GM19238 (cell line): Measurements from ENCODE around the gene F11.
"Not testable (repeated sequence)": the region's sequence is repeated elsewhere in the genome, so short reads cannot be mapped to it uniquely, and the experiment has no call there.

Experiments used
- DNase-seq: peaks from one replicate; pipeline ENCODE4 v3.0.0; 2011; ENCODE audit warnings: low spot score; ENCODE audit not compliant: insufficient read length

Gene F11

DNA sequence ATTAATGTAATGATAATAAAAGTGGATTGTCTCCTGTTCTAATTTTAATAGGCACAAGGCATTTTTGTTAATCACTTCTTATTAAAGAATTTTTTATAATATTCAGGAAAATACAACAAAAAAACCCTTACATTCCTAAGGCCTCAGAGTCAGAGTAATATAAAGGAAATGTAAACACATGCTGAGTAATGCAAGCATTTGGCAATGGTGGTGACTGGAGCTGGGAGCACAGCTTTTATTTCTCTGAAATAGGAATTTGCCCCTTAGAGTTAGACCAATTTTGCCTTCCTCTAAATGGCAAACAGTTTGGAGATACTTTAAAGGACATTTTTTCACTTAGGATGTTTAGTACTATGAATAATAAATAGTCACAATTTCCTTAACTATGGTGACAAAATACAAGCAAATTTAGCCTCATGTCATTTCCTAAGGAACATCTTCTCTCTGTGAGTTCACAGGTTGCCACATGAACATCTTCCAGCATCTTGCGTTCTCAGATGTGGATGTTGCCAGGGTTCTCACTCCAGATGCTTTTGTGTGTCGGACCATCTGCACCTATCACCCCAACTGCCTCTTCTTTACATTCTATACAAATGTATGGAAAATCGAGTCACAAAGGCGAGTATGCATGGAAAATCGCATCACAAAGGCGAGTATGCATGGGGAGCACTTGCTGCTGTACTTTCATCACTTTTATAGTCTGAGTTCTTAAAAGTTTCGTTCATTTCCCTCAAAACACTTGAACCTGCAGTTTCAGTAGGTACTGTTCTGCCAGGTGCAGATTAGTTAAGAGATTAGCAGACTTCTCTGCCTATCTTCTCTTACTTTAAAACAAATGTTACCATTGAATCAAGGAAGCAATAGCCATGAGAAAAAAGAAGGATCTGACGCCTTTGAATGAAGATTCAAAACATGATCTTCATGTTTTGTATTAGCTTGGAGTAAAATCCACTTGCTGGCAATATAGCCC, 15.9 kb upstream of the F11 start:
- no peak for DNase-seq

DNA sequence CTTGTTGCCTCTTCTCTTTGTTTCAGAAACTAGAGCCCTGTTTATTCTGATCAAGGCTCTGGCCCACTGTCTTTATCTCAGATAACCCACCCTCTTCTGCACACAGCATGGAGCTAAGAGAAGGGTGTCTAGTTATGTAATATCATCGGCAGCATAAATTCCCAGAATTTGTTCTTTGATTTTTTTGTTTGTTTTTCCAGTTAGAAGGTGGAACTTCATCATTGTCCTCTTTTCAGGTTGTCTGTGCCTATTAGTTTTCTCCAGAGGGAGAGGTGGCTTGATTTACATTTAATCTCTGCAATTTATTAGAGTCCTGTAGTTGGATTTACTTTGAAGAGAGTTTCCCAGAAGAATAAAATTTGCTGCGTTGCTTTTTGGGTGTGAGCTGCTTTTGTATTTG, 15.2 kb upstream of the F11 start:
- DNase-seq, result no peak

DNA sequence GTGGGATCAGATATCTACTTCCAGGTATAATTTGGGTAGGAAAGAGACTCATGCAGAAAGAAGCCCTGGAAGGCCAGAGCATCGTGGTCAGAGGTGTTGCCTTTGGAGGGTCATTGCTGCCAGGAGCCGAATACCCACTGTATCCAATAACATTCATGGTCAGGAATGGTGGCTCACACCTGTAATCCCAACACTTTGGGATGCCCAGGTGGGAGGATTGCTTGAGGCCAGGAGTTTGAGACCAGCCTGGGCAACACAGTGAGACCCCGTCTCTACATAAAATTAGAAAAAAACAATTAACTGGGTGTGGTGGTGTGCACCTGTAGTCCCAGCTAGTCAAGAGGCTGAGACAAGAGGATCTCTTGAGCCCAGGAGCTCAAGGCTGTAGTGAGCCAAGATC, 10.9 kb upstream of the F11 start:
- no peak for DNase-seq

DNA sequence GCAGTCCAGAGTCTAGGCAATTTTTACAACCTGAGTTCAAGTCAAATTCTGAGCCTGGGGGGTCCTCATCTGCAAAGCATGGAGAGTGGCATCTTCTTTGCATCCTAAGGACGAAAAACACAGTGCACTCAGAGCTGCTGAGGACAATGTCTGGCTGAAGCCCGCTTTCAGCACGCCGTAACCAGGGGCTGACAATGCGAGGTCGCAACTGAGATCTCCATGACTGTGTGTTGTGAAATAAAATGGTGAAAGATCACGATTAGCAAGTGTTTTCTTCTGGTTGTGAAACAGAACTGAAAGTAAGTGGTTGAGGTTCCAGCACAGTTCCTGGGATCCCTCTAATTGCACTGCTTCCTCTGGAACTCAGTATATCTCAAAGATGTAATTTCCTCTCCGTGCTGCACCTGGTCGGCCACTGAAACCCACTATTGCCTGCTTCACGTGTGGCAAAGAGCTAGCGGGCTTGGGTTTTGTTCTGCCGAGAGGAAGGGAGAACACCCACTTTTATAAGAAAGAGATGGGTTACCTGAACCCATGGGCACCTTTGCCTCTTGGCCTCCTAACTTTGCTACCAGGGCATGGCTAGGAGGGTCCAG, 7.7 kb upstream of the F11 start:
- no peak for DNase-seq

DNA sequence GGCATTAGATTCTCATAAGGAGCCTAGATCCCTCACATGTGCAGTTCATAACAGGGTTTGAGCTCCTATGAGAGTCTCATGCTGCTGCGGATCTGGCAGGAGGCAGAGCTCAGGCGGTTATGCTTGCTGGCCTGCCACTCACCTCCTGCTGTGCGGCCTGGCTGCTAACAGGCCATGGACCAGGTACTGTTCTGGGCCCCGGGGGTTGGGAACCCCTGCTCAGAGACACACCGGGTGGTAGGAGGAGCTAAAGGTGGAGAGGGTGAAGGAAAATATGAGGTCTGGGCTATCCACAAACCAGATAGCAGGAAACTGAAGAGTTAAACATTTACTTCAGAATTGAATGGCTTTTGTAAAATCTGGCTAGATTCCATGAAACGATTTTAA, 5.9 kb upstream of the F11 start:
- no peak for DNase-seq

DNA sequence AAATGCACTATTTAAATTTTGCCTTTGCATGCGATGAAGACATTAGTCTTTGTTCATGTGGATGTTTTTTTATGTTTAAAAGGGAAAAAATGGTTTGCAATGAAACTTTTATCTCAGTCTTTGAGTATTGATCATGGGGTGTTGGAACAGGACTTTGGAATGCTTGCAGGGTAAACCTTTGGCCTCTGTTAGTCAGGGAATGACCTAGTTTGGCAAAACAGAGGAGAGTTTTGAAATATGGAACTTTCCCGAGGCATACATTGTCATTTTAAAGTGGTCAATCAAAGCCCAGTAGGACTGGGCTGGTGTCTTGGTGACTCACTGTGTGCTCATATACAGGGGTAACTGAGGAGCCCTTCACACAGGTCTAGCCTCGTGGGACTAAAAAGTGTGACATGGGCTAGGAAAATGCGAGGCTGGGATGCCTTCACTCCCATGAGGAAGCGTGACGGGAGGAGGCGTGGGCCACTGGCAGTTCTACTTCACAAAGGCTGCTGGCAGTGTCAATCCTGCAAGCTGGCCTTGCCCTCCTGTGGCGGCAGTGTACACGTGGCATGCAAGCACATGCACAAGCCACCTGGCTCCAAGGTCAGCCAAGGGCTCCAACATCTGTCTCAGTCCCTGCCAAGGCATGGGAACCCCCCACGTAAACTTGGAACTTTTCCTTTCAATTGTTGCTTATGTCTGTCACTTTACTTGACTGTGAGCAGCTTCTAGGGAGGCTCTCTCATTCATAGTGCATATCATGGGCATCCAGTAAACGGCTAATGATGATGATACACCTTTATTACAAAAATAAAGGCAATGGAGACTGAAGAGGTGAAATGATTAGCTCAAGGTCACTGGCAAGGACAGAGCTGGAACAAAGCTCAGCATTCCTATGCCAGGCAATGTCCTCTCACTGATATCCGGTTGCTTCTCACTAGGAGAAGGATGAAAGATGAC, 5.2 kb upstream of the F11 start:
- no peak for DNase-seq

DNA sequence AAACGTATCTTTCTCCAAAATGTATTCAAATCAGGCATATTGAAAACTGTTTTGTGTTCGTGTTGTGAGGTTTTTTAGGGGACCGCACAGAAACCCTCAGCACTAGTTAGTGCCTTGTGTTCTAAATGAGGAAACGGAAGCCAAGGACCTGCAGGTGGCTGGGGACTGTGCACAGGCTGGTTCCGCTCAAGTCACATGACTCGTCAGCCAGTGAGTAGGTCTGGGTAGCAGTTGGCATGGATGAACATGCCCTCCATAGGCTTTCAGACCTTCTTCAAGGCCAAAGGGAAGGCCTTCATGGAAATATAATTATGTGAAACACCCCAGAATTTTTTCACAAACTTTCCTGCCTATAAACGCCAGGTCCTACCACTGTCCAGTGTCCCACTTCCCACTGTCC, 1.3 kb upstream of the F11 start:
- DNase-seq, result no peak

DNA sequence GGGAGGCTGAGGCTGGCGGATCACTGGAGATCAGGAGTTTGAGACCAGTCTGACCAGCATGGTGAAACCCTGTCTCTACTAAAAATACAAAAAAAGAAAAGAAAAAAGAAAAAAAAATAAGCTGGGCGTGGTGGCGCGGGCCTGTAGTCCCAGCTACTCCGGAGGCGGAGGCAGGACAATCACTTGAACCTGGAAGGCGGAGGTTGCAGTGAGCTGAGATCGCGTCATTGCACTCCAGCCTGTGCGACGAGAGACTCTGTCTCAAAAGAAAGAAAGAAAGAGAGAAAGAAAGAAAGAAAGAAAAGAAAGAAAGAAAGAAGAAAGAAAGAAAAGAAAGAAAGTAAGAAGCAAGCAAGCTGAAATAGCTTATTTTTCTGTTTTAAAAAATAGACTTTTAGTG, 739 bp upstream of the F11 start:
- DNase-seq, result not testable (repeated sequence)

DNA sequence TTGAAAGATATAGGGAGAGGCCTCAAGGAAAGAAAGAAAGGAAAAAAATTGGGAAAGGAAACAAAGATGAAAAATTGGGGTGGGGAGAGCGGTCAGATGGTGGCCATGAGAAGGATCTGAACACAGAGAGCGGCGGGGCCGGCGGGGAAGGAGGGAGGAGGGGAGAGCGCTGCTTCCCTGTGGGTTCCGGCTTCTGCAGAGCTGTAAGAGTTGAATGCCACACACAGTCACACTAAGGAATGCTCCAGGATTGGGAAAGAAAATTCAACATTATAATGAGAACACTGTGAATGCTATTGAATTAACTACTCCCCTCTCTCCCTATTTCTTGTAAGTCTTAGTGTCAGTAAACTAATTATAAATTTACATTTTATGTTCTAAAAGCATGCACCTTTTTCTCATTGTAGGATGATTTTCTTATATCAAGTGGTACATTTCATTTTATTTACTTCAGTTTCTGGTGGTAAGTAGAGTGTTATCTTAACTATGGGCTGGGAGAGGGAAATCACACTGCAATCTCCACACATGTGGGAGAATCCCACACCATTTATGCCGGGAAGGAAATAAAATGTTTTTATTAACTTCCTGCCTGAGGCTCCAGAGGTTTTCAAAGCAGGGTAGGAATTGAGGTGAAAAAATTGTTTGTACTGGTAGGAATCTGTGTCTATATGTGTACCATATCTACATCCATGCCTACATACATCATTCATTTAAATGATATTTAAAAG, 904 bp downstream of the F11 start:
- DNase-seq, result no peak

DNA sequence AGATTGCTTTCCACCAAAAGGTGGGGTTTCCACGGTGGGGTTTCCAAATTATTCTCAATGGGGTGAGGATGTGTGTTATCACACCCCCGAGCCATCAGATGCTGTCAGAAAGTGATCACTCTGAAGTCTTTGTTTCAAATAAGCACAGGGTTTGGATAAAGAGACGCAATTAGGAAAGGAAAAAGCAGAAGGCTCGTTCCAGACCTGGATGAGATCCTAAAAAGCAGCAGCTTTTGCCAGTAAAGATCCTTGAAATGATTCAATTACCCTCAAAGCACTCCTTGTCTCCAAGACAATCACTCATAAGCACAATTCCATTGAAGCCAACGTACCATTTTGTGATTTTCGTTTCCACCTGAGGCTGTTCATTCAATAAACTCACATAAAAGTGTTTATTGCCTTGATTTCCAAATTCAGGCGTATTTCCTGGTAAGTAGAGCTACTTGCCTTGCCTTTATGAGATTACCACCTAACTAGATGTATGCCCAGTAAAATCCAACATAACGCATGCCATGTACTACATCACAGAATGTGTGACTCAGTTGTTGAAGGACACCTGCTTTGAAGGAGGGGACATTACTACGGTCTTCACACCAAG, 5.2 kb downstream of the F11 start:
- no peak for DNase-seq

DNA sequence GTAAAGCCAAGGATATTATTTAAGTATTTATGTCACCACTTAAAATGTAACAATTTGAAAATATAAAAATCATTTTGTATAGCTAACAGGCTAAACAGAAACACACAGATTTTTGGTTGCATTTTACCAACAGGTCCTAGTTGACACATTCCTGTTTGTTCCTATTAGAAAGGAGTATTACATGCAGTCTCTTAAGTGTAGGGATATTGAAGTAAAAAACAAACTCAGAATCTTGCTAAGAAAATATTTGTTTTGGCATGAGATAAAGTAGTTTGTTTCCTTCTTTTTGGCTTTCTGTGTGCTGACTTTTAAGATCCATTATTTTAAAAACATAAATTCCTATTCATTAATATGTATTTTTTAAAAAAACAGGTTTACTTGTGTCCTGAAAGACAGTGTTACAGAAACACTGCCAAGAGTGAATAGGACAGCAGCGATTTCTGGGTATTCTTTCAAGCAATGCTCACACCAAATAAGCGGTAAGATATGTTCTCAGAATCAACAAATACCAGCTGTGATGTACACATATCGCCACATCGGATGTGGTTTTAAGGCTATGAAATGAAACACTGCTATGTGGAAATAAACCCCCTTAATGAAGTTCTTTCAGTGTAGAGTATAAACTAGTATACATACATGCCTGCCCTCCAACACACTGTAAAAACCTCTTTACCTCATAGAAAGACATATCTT, 6.9 kb downstream of the F11 start:
- no peak for DNase-seq

DNA sequence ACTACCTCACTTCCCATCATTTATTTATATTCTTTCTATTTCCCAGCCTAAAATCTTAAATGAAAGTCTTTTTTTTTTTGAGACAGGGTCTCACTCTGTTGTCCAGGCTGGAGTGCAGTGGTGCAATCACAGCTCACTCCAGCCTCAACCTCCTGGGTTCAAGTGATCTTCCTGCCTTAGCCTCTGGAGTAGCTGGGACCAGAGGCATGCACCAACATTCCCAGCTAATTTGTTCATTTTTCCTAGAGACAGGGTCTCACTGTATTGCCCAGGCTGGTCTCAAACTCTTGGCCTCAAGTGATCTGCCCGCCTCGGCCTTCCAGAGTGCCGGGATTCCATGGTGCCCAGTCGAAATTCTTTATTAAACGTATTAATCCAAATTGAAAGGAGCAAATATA, 7.4 kb downstream of the F11 start:
- DNase-seq, result not testable (repeated sequence)

DNA sequence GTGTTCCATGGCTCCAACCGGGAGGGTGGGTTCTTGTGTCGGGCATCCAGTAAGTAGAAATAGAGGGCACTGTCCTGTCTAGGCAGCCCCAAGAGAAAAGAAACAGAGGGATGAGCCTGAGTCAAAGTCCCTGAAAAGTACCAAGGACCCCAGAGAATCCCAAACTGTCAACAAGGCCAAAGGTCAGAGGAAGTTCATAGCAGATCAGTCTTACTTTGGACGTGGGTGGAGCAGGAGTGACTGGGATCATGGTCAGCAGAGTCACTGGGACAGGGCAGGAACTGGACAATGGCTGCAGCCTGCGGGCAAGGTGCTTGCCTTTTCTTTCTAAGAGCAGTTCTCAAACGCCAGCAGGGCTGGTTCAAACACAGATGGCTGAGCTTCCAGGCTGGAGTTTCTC, 17.3 kb downstream of the F11 start:
- DNase-seq, result no peak

DNA sequence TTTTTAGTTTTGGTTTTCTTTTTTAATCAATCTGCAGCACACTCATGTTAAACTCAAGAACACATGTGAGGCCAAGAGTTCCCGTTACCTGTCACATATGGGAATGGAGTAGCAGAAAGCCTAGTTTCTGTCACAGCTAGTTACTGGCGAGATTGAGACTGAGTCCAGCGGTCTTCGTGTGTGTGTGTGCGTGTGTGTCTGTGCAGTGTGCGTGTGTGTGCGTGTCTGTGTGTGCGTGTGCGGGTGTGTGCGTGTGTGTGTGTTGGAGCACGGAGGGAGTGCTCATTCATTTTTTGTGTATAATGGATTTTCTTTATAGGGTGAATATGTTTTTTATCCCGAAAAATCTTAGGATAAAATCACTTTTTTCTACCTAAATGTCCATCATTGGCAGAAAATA, 19.2 kb downstream of the F11 start:
- DNase-seq, result no peak

DNA sequence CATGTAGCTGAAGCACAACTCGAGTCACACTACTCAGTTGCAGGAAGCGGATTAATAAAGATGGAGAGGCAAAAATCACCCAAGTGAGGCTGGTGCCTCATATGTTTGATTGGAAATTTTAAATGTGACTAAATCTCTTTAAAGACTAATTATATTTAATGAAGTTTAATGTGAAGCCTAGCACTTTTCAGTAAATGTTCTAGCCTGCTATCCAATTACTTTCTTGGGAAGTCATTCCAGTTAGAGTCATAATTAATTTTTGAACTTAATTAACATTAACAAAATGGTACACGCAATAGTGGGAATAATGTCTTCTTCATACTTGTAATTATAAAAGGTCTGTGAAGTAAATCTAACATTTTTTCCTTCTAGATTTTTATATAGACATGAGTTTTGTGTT, 20.6 kb downstream of the F11 start:
- no peak for DNase-seq

DNA sequence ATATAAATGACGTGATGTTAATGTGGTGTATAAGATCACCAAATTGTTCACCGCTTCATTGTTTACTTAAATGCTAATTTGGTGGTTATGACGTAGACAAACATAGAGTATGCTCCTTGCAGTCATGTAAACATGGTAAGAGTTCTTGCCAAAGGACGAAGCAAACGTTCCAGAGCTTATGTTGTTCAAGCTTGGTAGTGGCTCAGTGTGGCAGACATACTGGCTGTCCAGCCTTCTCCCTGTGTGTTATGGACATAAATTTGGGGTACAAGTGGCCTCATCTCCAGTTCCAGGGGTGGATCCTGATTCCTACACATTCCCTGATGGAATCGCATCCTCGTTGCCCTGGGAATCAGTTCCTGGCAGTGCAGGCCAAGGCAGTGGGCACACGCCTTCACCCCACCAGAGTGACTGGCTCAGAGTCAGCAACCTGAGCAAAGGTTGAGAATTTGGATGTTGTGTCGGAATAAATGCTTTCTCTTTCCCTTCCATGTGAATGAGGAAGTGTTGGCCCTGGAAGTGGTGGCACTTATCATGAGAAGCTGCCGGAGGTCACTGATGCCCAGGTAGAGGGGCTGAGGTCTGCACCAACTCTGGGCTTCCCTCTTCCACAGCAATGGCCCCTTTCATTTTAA, 25.4 kb downstream of the F11 start:
- DNase-seq, result no peak

DNA sequence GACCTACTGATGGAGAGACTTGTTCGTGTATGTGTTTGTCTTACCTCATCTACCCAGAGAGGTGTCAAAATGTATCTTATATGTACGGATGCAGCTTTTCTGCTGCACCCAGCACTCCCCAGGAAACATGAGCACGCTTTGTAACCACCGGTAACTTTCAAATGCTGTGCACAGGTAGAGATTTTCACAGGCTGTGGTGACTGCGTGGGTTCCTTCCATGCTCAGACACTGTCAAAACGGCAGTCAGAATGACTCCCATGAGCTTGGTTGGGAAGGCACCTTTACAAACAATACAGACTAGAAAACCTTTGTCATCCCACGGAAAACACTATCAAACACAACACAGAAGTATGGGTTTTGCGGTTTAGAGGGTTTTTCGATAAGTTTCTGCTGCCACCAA, 28.2 kb downstream of the F11 start:
- DNase-seq, result no peak

DNA sequence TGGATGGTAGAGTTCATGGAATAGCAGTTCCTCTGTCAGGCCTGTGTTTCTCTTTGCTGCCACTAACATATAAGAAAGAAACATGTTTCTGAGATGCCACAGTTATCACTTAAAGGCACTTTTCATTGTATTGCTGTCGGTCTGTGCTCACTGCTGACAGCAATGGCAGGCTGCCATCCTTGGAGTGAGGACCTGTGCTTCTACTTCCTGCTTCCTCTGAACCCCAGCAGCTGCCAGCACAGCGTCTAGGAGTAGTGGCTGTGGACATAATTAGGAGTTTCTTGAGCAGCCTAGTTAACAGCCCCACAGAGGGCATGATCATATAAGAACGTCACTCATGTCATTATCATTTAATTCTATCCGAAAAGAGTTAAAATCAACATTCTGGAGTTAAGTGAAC, 30.5 kb downstream of the F11 start:
- no peak for DNase-seq

DNA sequence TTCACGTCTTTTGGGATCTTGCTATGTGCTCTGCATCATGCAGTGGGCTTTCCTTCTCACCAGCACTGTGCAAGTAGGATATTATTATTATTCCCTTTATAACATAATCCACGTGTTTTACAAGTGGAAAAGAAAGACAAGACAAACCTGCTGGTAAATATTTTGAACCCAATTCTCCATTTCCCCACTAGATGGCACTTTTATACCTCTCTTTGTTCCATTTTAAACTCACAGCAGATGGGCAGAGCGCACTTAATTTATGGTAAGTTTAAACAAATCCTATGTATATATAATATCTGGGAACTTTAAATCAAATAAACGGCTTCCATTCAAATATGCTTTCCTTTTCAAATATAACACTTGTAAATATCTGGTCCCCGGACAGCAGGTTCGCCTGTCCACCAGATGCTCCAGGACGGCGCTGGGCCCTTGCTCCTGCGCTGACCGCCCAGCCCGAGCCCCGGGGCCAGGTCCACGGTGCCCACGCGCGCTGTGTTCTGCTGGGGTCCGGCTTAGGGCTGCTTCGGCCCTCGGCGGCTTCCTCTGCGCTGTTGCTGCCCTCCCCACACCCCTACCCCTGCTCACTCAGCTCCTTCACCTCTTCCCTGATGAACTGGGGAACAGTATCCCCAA, 31.1 kb downstream of the F11 start:
- no peak for DNase-seq
